Measurements from ENCODE around the gene STARD5. TPM values are rescaled to one million over a fixed set of nuclear protein-coding genes. Genes with fewer than 3 reads are reported as not detected.
"Not testable (repeated sequence)": the region's sequence is repeated elsewhere in the genome, so short reads cannot be mapped to it uniquely, and the experiment has no call there.

Gene STARD5
- total RNA-seq, 1 donor from 2014 or later: 4.0 TPM

DNA sequence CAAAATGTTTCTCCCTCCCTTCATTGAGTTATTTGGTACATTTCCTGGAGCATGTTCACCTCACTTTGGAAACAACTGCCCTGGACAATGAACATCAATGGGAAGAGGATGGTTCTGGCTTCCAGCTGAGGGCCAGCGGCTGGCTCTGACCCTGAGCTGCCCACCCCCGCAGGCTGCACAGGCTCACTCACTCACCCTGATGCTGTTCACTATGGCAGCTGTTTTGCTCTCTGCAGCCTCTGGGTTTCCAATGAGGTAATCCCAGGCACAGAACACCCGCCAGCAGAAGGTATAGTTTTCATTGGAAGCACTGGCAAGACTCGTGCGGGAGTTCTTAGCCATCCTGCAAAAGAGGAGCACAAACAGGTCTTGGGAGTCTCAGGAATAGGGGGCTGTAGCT is 32.3 kb upstream of the STARD5 start:
- no peak for DNase-seq (ENCODE audit: low spot score, unreplicated experiment)
- Mint-ChIP-seq H3K27me3 (peaks cover 6% of the 10 kb centered on the region), H3K36me3 (ENCODE audit: insufficient read depth) (no peaks in the 10 kb centered on the region), H3K4me3 (ENCODE audit: low read depth) (no peak overlapping the region), H3K9me3 (ENCODE audit: low read depth) (peaks cover 4% of the 10 kb centered on the region), H3K27ac (no peak overlapping the region), H3K4me1 (ENCODE audit: low read depth) (no peaks in the 10 kb centered on the region)
- TF ChIP-seq, protein P1, sequence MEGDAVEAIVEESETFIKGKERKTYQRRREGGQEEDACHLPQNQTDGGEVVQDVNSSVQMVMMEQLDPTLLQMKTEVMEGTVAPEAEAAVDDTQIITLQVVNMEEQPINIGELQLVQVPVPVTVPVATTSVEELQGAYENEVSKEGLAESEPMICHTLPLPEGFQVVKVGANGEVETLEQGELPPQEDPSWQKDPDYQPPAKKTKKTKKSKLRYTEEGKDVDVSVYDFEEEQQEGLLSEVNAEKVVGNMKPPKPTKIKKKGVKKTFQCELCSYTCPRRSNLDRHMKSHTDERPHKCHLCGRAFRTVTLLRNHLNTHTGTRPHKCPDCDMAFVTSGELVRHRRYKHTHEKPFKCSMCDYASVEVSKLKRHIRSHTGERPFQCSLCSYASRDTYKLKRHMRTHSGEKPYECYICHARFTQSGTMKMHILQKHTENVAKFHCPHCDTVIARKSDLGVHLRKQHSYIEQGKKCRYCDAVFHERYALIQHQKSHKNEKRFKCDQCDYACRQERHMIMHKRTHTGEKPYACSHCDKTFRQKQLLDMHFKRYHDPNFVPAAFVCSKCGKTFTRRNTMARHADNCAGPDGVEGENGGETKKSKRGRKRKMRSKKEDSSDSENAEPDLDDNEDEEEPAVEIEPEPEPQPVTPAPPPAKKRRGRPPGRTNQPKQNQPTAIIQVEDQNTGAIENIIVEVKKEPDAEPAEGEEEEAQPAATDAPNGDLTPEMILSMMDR (IDR thresholded peaks at IDR 0.05; ENCODE audit: unreplicated experiment): no peak

DNA sequence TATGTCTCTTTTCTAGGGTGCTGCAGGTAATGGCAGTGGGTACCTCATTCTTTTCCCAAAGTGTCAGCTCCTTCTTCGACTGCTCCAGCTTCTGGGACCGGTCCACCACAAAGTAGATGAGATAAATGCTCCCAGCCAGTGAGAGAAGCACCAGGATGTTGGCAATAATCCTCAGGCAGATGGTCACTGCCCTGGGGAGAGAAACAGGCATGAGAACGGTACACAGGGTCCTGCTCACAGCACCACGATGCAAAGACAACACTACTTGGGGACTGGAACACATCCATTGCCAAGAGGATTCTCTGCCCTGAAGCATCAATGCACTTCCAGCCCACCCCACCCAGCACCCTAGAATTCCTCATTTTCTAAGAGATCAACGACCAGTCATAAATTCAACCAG is 27.7 kb upstream of the STARD5 start:
- Mint-ChIP-seq H3K9me3 (ENCODE audit: low read depth) (no peaks in the 10 kb centered on the region), H3K27ac (no peak overlapping the region), H3K27me3 (peaks cover 12% of the 10 kb centered on the region), H3K36me3 (ENCODE audit: insufficient read depth) (no peaks in the 10 kb centered on the region), H3K4me3 (ENCODE audit: low read depth) (no peak overlapping the region), H3K4me1 (ENCODE audit: low read depth) (no peaks in the 10 kb centered on the region)
- no peak for DNase-seq (ENCODE audit: low spot score, unreplicated experiment)
- TF ChIP-seq, protein P1 (IDR thresholded peaks at IDR 0.05; ENCODE audit: unreplicated experiment): no peak

DNA sequence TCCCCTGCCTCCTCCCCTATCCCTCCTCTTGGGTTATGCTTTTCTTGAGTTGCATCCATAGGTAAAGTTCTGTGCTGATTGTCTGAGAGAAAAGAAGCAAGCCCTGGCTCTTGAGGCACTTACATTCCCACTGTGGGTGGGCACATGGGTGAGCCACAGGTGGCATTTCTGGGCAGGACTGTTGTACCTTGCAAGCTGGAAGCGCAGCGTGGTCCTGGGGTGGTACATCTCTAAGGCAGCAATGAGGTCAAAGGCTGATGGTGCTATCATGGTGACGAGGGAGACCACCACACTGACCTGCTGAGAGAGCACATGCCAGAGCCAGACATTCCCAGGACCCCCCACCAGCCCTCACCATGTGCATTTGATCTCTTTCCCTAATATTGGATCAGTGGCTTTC is 25.3 kb upstream of the STARD5 start:
- peaks cover 14% of the 10 kb centered on the region for H3K27me3 Mint-ChIP-seq

DNA sequence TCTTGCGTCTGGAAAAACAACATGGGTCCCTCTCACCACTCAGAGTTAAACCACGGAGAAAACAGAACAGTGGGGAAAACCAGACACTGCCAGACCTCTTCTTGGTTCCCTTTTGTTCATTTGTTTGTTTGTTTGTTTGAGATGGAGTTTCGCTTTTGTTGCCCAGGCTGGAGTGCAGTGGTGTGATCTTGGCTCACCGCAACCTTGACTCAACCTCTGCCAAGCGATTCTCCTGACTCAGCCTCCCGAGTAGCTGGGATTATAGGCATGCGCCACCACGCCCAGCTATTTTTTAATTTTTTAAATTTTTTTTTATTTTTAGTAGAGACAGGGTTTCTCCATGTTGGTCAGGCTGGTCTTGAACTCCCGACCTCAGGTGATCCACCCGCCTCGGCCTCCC is 24.8 kb upstream of the STARD5 start:
- H3K27ac Mint-ChIP-seq; DNase-seq (ENCODE audit: low spot score, unreplicated experiment); H3K9me3 Mint-ChIP-seq (ENCODE audit: low read depth); H3K4me3 Mint-ChIP-seq (ENCODE audit: low read depth); H3K4me1 Mint-ChIP-seq (ENCODE audit: low read depth); H3K36me3 Mint-ChIP-seq (ENCODE audit: insufficient read depth): not testable (repeated sequence)
- peaks cover 11% of the 10 kb centered on the region for H3K27me3 Mint-ChIP-seq

More for the DNA sequence above, 25.3 kb upstream of the STARD5 start:
- Mint-ChIP-seq H3K4me1 (ENCODE audit: low read depth) (no peaks in the 10 kb centered on the region), H3K9me3 (ENCODE audit: low read depth) (no peaks in the 10 kb centered on the region), H3K27ac (no peak overlapping the region), H3K4me3 (ENCODE audit: low read depth) (no peak overlapping the region), H3K36me3 (ENCODE audit: insufficient read depth) (no peaks in the 10 kb centered on the region)
- TF ChIP-seq, protein P1 (IDR thresholded peaks at IDR 0.05; ENCODE audit: unreplicated experiment): no peak
- no peak for DNase-seq (ENCODE audit: low spot score, unreplicated experiment)

DNA sequence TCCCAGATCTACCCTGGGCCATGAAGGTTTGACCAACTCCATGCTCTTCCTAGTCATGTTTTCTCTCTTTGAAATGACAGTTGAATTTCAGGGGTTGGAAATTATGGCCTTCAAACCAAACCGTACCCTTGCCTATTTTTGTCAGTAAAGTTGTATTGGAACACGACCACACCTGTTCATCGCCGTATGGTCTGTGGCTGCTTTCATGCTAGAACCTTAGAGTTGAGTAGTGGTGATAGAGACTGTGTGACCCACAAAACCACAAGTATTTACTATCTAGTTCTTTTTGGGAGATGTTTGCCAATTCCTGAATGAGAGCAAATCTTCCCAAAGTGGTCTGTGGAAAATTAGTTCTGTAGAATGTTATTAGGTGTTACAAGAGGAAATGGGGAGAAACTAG is 24.0 kb upstream of the STARD5 start:
- Mint-ChIP-seq H3K27me3 (peaks cover 11% of the 10 kb centered on the region), H3K36me3 (ENCODE audit: insufficient read depth) (no peaks in the 10 kb centered on the region), H3K4me3 (ENCODE audit: low read depth) (no peak overlapping the region), H3K27ac (no peak overlapping the region), H3K9me3 (ENCODE audit: low read depth) (no peaks in the 10 kb centered on the region), H3K4me1 (ENCODE audit: low read depth) (no peaks in the 10 kb centered on the region)
- TF ChIP-seq, protein P1 (IDR thresholded peaks at IDR 0.05; ENCODE audit: unreplicated experiment): no peak
- DNase-seq (ENCODE audit: low spot score, unreplicated experiment): no peak

DNA sequence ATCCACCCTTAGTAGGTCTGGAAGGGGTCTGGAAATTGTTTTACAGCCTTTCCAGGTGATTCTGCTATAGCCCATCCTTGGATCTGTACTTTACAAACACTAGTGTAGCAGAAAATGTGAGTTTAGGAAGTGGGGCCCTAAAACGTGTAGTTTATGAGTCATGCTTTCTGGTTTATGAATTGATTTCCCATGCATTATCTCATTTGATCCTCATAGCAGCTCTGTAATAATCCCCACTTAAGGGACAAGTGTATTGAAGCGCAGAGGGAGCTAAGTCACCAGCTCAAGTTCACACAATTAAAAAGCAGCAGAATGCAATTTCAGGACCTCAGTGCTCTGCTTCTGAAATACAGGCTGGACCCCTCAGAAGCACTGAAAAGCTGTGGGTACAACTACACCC is 22.7 kb upstream of the STARD5 start:
- Mint-ChIP-seq H3K4me1 (ENCODE audit: low read depth) (no peaks in the 10 kb centered on the region), H3K27me3 (peaks cover 11% of the 10 kb centered on the region), H3K27ac (no peak overlapping the region), H3K9me3 (ENCODE audit: low read depth) (no peaks in the 10 kb centered on the region), H3K36me3 (ENCODE audit: insufficient read depth) (no peaks in the 10 kb centered on the region), H3K4me3 (ENCODE audit: low read depth) (no peak overlapping the region)
- TF ChIP-seq, protein P1 (IDR thresholded peaks at IDR 0.05; ENCODE audit: unreplicated experiment): no peak
- DNase-seq (ENCODE audit: low spot score, unreplicated experiment): no peak

Measured in progenitor cell of endocrine pancreas (in vitro differentiated cells).